NCI-H1436 treated with DMSO at 0.1 percent for 48 hours (cell line): Measurements from ENCODE around the gene ASIC1.
"Not testable (repeated sequence)": the region's sequence is repeated elsewhere in the genome, so short reads cannot be mapped to it uniquely, and the experiment has no call there.

ENCODE experiments used
- DNase-seq: peaks from one replicate; lab custom pipeline; 2025; lab: John Stamatoyannopoulos, UW

The ASIC1 gene

DNA sequence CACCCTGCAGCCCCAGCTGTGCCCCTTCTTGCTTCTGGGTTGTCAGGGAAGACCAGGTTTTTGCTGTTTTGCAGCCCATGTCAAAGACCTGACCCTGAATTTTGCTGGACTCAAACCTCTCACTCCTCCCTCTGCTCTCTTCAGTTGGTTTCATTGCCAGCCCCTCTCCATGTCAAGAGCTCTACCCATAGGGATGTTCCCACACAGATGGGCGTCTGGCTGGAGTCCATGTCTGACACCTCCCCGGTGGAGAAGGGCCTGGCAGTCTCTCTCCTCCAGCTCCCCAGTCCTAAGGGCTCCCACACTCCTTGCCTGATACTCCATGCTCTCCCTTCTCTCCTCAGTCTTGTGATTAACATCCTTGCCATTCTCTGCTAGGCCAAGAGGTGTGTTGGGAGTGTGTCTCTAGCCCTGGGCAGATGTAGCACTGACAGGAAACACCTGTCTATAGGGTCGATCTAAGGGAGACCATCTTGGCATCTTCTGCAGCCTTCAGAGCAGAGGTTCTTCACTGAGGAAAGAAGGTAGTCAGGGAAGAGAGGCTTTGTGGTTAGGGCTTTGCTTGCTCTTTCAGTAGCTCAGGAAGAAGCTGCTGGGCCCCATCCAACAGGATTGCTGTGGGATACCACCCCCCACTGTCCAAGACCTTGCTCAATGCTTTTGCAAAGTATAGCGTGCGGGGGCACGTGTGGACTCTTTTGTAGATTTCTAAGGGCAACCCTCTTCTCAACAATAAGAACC is 4.7 kb downstream of the ASIC1 start:
- no peak for DNase-seq

GRCh38 chr12:50062728-50063460 is 5.5 kb downstream of the ASIC1 start:
- no peak for DNase-seq

DNA sequence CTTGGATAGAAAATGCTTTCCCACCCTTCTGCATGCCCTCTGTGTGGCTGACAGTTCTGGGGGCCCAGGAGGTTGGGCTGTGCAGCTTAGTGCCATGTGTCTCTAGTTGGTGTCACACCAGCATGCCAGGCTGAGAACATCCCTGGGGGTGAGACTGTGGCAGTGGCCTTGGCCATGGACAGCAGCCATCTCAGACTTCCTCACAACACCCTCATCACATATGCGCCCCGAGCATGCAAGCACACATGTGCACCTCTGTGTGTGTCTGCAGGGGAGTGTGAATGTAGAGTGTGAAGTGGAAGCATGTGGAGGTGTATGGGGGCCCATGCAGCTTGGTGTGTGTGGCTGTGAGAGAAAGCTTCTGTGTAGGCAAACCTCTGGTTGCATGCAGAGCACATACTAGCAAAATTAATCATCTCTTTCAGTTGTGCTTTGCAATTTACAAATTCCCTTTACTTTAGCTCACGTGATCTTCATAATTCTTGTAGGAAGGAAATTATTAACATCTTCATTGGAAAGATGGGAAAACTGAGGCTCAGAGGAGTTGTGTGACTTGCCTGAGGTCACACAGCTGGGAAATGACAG is 8.4 kb downstream of the ASIC1 start:
- no peak for DNase-seq

DNA sequence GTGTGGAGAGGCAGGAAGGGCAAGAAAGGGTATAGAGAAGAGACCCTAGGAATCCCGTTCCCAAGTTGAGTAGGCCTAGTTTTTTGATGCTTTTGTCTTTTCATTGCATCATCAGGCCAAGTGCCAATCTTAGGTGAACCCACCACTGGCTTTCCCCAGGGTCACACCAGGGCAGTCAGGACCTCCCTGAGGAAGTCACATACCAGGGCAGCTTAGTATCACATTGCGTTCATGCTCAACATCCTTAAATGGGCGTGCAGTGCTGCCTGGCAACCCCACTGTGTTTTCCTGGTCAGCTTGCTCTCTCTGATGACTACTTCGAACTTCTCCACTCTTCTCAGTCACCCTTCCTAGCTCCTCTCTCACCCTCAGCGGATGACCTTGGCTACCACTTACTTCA is 9.0 kb downstream of the ASIC1 start:
- no peak for DNase-seq

GRCh38 chr12:50069069-50069468 is 11.7 kb downstream of the ASIC1 start:
- DNase-seq: no peak

DNA sequence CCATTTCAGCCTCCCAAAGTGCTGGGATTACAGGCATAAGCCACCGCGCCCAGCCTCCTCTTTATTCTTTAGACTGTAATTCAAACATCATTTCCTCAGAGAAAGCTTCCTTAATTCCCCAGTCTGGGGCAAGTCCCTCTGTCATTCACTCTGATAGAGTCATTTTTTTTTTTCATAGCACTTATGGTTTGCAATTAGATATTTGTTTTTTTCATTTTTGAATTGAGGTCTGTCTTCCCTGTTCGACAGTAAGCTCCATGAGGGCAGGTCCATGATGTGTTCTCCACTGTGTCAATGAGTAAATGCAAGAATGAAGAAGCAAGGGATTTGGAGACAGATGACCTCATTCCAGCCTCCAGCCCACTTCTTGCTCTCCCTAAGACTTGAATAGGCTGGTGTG is 12.1 kb downstream of the ASIC1 start:
- DNase-seq: no peak

DNA sequence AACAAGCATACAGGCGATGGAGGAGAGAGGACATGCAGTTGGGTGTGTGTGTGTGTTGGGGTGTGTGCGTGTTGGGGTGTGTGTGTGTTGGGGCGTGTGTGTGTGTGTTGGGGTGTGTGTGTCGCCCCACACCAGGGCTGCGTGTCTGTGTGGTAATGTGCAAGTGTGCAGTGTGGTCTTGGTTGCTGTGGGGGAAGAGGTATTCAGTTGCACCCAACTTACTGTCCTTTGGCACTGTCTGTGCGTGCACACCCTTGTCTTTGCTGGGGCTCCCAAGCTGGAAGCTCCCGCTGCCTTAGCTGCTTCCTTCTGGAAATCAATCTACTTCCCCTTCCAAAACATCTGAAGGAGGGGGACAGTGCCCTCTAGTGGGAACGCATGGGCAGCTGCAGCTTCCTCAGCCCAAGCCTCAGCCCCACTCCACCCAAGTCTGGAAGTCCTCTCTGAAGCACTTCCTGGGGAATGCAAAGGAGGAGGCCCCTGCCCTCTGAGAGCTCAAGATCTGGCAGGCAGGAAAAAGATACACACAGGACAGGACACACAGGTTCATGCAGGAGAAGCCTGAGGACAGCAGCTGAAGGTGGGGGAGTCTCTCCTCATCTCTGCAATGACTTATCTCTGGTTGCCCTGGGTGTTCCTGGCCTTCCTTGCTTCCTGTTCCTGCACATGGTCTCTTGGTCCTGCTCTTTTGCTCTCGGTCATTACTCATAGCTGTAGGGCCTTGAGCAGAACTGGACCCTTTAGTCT is 13.1 kb downstream of the ASIC1 start:
- DNase-seq: no peak

GRCh38 chr12:50072198-50072907 is 15.0 kb downstream of the ASIC1 start:
- DNase-seq: no peak

GRCh38 chr12:50073206-50073605 is 15.8 kb downstream of the ASIC1 start:
- no peak for DNase-seq

DNA sequence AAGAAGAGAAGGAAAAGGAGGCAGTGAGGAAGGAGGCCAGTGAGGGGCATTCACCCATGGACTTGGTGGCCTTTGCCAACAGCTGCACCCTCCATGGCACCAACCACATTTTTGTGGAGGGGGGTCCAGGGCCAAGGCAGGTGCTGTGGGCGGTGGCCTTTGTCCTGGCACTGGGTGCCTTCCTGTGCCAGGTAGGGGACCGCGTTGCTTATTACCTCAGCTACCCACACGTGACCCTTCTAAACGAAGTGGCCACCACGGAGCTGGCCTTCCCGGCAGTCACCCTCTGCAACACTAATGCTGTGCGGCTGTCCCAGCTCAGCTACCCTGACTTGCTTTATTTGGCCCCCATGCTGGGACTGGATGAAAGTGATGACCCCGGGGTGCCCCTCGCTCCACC is 16.3 kb downstream of the ASIC1 start:
- no peak for DNase-seq

DNA sequence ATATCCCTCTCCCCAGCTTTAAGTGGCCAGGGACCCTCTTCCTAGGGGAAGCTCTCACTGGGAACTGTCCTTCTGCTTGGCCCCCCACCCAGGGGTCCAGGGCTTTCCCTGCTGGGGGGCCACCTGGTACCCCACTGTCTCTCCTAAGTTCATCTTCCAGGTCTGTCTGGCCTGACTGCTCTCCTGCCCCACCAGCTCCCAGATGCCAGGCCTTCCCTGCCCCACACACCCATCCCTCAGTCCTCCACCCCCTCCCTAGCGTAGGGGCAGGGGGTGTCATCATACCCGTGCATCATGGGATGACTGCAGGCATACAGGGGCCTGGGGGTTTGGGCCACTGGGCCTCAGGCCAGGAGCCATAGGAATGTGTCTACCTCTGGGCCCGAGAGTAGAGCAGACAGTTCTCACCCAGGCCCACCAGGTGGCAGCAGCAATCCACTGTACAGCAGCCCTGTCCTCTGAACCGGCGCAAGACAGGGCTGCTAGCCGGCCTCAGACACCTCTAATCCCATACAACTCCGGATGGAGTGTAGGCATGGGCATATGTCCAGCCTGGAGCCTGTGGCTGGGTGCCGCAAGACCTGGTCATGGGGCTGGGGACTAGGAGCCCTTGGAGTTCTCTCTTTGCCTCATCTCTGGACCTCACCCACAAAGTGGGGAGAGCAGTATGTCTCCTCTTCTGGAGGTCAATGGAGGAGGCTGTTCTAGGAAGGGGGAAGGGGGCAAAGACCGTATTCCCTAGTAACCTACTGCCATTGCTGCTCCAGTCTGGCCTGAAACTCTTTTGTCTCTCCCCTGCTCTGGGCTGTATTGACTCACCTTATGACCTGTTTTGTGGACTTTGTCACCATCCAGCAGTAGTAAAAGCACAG is 17.8 kb downstream of the ASIC1 start:
- DNase-seq: no peak

GRCh38 chr12:50075808-50076170 is 18.4 kb downstream of the ASIC1 start:
- DNase-seq: no peak

DNA sequence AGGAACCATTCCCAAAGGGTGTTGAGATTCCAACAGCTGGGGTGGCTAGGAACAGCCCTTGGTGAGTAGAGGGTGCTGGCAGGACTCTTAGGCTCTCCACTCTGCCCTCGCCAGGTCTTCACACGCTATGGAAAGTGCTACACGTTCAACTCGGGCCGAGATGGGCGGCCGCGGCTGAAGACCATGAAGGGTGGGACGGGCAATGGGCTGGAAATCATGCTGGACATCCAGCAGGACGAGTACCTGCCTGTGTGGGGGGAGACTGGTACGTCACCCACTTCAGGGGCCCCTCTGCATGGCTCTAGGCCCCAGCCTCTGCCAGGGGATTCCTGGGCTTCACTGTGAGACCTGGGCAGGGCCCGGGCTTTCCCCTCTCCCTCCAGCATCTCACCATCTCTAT is 19.7 kb downstream of the ASIC1 start:
- DNase-seq: no peak

- no peak for DNase-seq
These were observed 20.9 kb downstream of the ASIC1 start for GRCh38 chr12:50078281-50078680.

DNA sequence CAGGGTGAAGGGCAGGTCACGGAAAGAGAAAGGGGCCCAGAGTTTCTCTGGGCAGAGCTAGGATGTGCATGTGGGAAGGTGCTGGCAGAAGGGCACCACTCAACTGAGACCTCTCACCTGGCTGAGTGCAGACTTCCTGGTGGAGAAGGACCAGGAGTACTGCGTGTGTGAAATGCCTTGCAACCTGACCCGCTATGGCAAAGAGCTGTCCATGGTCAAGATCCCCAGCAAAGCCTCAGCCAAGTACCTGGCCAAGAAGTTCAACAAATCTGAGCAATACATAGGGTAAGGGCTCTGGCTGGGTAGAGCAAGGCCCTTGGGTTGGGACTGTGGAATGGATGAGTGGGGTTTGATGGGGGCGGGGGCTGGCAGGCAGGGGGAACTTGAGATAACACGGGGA is 22.4 kb downstream of the ASIC1 start:
- DNase-seq: no peak

DNA sequence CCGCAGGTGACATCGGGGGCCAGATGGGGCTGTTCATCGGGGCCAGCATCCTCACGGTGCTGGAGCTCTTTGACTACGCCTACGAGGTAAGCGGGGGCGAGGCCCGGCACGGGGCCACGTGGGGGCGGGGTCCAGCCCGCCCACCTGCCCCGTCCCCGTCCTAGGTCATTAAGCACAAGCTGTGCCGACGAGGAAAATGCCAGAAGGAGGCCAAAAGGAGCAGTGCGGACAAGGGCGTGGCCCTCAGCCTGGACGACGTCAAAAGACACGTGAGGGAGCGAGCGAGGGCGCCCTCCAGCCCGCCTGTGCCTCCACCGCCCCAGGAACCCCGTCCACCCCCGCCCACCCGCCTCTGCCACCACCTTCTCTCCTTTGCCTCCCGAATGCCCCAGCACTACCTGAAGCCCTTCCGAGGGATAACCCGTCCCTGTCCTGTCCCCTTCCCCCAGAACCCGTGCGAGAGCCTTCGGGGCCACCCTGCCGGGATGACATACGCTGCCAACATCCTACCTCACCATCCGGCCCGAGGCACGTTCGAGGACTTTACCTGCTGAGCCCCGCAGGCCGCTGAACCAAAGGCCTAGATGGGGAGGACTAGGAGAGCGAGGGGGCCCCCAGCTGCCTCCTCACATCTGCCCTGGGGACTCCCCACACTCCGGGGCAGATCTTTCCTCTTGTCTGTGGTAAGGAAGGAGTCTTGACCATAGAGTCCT is 23.9 kb downstream of the ASIC1 start:
- no peak for DNase-seq

- DNase-seq: no peak
These were observed 25.2 kb downstream of the ASIC1 start for GRCh38 chr12:50082644-50083043.

GRCh38 chr12:50083301-50083700 is 25.9 kb downstream of the ASIC1 start:
- no peak for DNase-seq

- not testable (repeated sequence) for DNase-seq
These were observed 27.0 kb downstream of the ASIC1 start for GRCh38 chr12:50084409-50084774.
